ENCODE results near the gene MUC20.

The MUC20 gene

GRCh38 chr3:195754141-195754540, 33.4 kb downstream of the MUC20 start:
- no peak for DNase-seq (ENCODE audit: low read depth in 3 of 3, low spot score in 1 of 3)

GRCh38 chr3:195754906-195755305, 34.1 kb downstream of the MUC20 start:
- DNase-seq (ENCODE audit: low read depth in 3 of 3, low spot score in 1 of 3) = no peak

DNA sequence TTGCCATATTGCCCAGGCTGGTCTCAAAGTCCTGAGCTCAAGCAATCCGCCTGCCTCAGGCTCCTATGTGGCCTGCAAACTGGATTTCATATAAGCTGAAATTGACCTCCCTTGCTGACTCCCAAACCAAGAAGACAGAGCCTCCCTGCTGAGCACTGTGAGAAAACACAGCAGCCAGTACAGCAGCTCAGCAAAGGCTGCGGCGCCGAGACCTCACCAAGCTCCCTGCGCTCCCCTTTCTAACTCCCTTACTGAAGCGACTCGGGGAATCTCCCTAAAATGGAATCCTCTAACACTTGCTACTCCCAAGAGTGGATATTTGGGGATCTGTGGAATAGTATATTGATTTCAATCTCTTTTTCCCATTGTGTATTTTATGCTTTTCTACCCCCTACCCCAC, 34.6 kb downstream of the MUC20 start:
- DNase-seq (ENCODE audit: low read depth in 3 of 3, low spot score in 1 of 3) = no peak

DNA sequence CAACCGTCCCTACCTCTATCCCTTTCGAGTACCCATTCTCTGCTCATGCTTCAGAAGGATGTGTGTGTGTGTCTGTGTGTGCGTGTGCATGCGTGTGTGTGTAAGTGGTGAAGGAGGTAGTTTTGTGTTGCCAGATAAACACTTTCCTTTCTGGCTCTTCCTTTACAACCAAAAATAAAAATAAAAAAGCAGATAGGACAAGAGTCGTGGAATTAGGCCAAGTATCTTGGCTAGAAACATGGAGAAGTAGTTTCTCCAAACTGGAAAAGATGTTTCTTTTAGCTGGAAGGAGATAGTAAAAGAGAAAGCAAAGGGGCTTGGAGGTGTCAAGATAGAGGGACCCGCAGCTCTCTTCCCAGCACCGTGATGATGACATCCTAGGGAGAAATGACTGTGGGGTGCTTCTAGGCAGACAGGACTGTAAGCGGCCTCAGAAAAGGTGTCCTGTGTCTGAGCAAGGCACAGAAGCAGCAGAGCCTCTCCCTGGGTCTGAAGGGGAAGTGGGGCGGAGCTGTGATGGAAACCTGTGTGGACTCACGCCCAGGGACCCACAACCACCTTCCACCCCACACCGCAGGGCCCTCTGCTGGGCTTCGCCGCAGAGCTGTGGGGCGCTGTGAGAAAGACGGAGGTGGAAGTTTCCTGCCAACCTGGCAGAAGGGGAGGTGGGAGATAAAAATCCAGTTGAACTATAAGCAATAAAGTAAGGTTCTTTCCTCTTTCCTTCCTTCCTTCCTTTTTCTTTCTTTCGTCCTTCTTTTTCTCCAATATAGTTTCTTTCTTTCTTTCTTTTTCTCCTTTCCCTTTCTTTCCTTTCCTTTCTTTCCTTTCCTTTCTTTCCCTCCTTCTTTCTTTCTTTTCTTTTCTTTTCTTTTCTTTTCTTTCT, 35.3 kb downstream of the MUC20 start:
- no peak for DNase-seq (ENCODE audit: low read depth in 3 of 3, low spot score in 1 of 3)

DNA sequence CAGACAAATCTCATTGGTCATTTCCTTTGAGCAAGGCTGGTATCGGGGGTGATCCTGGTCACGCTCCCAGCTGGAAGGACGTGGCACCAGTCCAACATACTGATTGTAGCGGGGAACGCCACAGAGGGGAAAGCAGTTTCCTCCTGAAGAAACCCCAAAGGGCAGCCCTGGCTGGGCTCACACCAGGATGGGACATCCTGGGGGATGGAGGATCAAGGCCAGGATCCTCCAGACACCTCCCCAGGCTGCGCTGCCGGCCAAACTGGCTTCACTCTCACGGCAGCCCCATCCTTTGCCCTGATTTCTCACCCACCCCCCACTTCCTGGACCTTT, 36.6 kb downstream of the MUC20 start:
- no peak for DNase-seq (ENCODE audit: low read depth in 3 of 3, low spot score in 1 of 3)

DNA sequence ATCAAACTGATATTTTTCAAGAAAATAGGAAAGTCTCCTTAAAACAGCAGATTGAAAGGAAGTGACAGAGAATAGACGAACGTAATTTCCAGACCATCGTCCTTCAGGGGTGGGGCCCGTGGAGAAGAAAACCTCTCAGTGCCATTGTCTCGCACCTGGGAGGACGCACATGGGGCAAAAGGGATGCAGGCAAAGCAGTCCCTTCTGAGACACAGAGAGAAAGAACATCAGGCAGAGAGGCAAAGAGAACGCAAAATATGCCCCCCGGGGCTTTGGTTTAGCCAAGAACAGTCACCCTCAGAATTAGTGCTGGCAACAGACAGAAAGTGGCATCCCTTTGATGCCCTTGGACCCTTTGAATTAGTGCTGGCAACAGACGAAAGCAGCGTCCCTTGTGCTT, 37.0 kb downstream of the MUC20 start:
- no peak for DNase-seq (ENCODE audit: low read depth in 3 of 3, low spot score in 1 of 3)

GRCh38 chr3:195758721-195759353, 38.1 kb downstream of the MUC20 start:
- DNase-seq (ENCODE audit: low read depth in 3 of 3, low spot score in 1 of 3) = no peak

- DNase-seq (ENCODE audit: low read depth in 3 of 3, low spot score in 1 of 3) = no peak
Observed at GRCh38 chr3:195760345-195761122, 39.8 kb downstream of the MUC20 start.

- DNase-seq (ENCODE audit: low read depth in 3 of 3, low spot score in 1 of 3) = no peak
Observed at GRCh38 chr3:195761123-195761566, 40.4 kb downstream of the MUC20 start.

- no peak for DNase-seq (ENCODE audit: low read depth in 3 of 3, low spot score in 1 of 3)
Observed at GRCh38 chr3:195761567-195762248, 40.9 kb downstream of the MUC20 start.

DNA sequence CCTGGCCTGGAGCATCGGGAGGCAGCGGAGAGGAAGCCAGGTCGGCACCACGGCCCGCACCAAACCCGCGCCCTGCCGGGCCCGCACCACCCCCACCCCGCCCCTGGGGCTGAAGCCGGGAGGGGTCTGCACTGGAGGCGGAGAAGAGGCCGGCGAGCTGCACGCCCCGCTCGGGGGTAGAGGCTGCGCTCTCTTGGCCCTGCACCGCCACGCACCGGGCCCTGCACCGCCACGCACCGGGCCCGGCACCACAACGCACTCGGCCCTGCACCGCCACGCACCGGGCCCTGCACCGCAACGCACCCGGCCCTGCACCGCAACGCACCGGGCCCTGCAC, 41.4 kb downstream of the MUC20 start:
- DNase-seq (ENCODE audit: low read depth in 3 of 3, low spot score in 1 of 3) = no peak

GRCh38 chr3:195762611-195763010, 41.8 kb downstream of the MUC20 start:
- DNase-seq (ENCODE audit: low read depth in 3 of 3, low spot score in 1 of 3) = no peak

GRCh38 chr3:195763076-195763830, 42.5 kb downstream of the MUC20 start:
- DNase-seq (ENCODE audit: low read depth in 3 of 3, low spot score in 1 of 3) = no peak

GRCh38 chr3:195763843-195764825, 43.4 kb downstream of the MUC20 start:
- DNase-seq (ENCODE audit: low read depth in 3 of 3, low spot score in 1 of 3) = no peak

- DNase-seq (ENCODE audit: low read depth in 3 of 3, low spot score in 1 of 3) = no peak
Observed at GRCh38 chr3:195764961-195765706, 44.4 kb downstream of the MUC20 start.

- DNase-seq (ENCODE audit: low read depth in 3 of 3, low spot score in 1 of 3) = no peak
Observed at GRCh38 chr3:195766671-195767070, 45.9 kb downstream of the MUC20 start.

GRCh38 chr3:195767792-195768191, 47.0 kb downstream of the MUC20 start:
- no peak for DNase-seq (ENCODE audit: low read depth in 3 of 3, low spot score in 1 of 3)

DNA sequence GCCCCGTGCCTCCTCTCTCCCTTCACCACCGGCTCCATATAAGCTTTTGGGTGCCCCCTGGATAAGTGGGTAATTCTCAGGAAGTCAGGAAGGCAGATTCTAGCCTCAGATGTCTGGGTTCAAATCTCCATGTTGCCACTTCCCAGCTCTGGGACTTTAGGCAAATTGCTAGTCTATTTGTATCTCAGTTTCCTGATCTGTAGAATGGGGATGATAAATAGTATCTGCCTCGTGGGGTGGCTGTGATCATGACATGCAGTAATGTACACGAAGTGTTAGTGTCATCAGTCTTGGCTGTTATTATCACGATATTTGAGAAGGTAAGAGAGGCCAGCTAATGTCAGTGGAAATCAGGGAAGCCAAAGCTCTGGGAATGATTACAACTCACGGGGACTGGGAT, 47.6 kb downstream of the MUC20 start:
- DNase-seq (ENCODE audit: low read depth in 3 of 3, low spot score in 1 of 3) = no peak

GRCh38 chr3:195768831-195769303, 48.1 kb downstream of the MUC20 start:
- no peak for DNase-seq (ENCODE audit: low read depth in 3 of 3, low spot score in 1 of 3)
